Choroid plexus epithelial cell (primary cell): ENCODE data around the gene THAP12.
A peak's percentile ranks its signal among the peaks of the same experiment; 100 is the strongest.

Source experiments
- DNase-seq: peaks from one replicate; pipeline ENCODE4 v3.0.0-alpha.2; 2010; ENCODE audit warnings: low read depth
- H3K4me3 ChIP-seq: 2 replicates; pipeline ENCODE4 v1.5.1; 2011; ENCODE audit warnings: low read depth, mild to moderate bottlenecking, control low read depth, low read length, moderate library complexity
- CTCF ChIP-seq: conservative IDR thresholded peaks from 2 replicates; pipeline ENCODE4 v1.5.1; 2011; ENCODE audit warnings: low read depth, mild to moderate bottlenecking, control low read depth, inconsistent platforms, low read length, moderate library complexity

THAP12 gene

GRCh38 chr11:76361776-76362175, 19.2 kb downstream of the THAP12 start:
- no peak overlapping the region for H3K4me3 ChIP-seq
- no peak for TF ChIP-seq CTCF
- no peak for DNase-seq

GRCh38 chr11:76361374-76361773, 19.6 kb downstream of the THAP12 start:
- peak; percentile 13 for DNase-seq
- no peak for TF ChIP-seq CTCF
- no peak overlapping the region for H3K4me3 ChIP-seq

- H3K4me3 ChIP-seq = no peak overlapping the region
- no peak for TF ChIP-seq CTCF
- no peak for DNase-seq
Measured at GRCh38 chr11:76355172-76355571, 25.8 kb downstream of the THAP12 start.

- no peak for DNase-seq
- TF ChIP-seq CTCF = no peak
- H3K4me3 ChIP-seq = no peak overlapping the region
Measured at GRCh38 chr11:76348348-76348747, 32.6 kb downstream of the THAP12 start.

GRCh38 chr11:76347466-76347865, 33.5 kb downstream of the THAP12 start:
- DNase-seq = no peak
- no peak for TF ChIP-seq CTCF

GRCh38 chr11:76339221-76339620, 41.7 kb downstream of the THAP12 start:
- no peak overlapping the region for H3K4me3 ChIP-seq
- no peak for TF ChIP-seq CTCF
- DNase-seq = peak; percentile 32

More at GRCh38 chr11:76347466-76347865, 33.5 kb downstream of the THAP12 start:
- no peak overlapping the region for H3K4me3 ChIP-seq

GRCh38 chr11:76337923-76338322, 43.0 kb downstream of the THAP12 start:
- no peak for TF ChIP-seq CTCF

More at GRCh38 chr11:76337923-76338322, 43.0 kb downstream of the THAP12 start:
- no peak overlapping the region for H3K4me3 ChIP-seq
- no peak for DNase-seq
